Gastrocnemius medialis (tissue), 4 donors: ENCODE data around the gene STRBP. TPM values are rescaled to one million over a fixed set of nuclear protein-coding genes. Genes with fewer than 3 reads are reported as not detected.

Experiments
- ATAC-seq, 2 donors: fragments of 150-250 bp; one replicate each; pipeline ENCODE4 v1.9.1; 2016
- DNase-seq, 2 donors: peaks; one replicate each; pipeline ENCODE4 v3.0.0-alpha.2; 2019
- H3K27ac ChIP-seq, 4 donors: fragments of 200-600 bp; sonication (generic); 1 replicate in 1 of 4; 2 replicates in 3 of 4; pipeline ENCODE4 v1.5.1; 2016 to 2018; ENCODE audit warnings: mild to moderate bottlenecking in 2 of 4, moderate library complexity in 1 of 4
- H3K27me3 ChIP-seq, 3 donors: fragments of 200-600 bp; sonication (generic) in 2 of 3; 1 replicate in 1 of 3; 2 replicates in 2 of 3; pipeline versions ENCODE4 v1.5.1 to v1.6.0; 2016 to 2019; ENCODE audit warnings: mild to moderate bottlenecking in 1 of 3, moderate library complexity in 1 of 3
- H3K36me3 ChIP-seq, 2 donors: fragments of 200-600 bp; sonication (generic) in 1 of 2; one replicate each; pipeline ENCODE4 v1.5.1; 2017 to 2018
- H3K4me1 ChIP-seq, 2 donors: fragments of 200-600 bp; sonication (generic) in 1 of 2; one replicate each; pipeline ENCODE4 v1.5.1; 2016 to 2017; ENCODE audit warnings: mild to moderate bottlenecking in 2 of 2
- H3K4me3 ChIP-seq, 4 donors: fragments of 200-600 bp; sonication (generic) in 3 of 4; 1 replicate in 1 of 4; 2 replicates in 3 of 4; pipeline ENCODE4 v1.5.1; 2016 to 2019; ENCODE audit warnings: mild to moderate bottlenecking in 2 of 4
- H3K9me3 ChIP-seq, 3 donors: fragments of 200-600 bp; sonication (generic) in 2 of 3; 1 replicate in 1 of 3; 2 replicates in 2 of 3; pipeline ENCODE4 v1.5.1; 2016 to 2019
- POLR2A ChIP-seq, 2 donors: fragments of 450-650 bp; IDR thresholded peaks; one replicate each; pipeline ENCODE4 v1.6.1; 2017; ENCODE audit warnings: antibody characterized with exemption in 2 of 2, mild to moderate bottlenecking in 2 of 2, moderate library complexity in 2 of 2
- in situ Hi-C, 4 donors: fragments of 200-750 bp; cut with MboI; loops; one replicate each; pipeline versions ENCODE4 v1.15.0 to v1.8.0; 2017; ENCODE audit warnings: low sequenced_read_pairs in 4 of 4
- intact Hi-C: fragments of 100-400 bp; cut with DNase I; formaldehyde crosslinking; loops from one replicate; pipeline ENCODE4 v1.15.1; 2023; ENCODE audit warnings: low total_unique reads
- total RNA-seq, 4 donors: library from RNA; depleted of rRNA; stranded (reverse); fragments of >200 nt; gene quantifications; one replicate each; pipeline versions ENCODE4 v1.1.0 to v1.2.3, GENCODE V29; 2016
- TF ChIP-seq, protein P1 (sequence below), 5 experiments: fragments of 450-650 bp in 3 of 5; fragments of 200-600 bp in 2 of 5; sonication (generic) in 2 of 5; IDR thresholded peaks in 4 of 5; conservative IDR thresholded peaks in 1 of 5; 1 replicate in 4 of 5; 2 replicates in 1 of 5; pipeline ENCODE4 v1.5.1; 2016 to 2019; ENCODE audit warnings: antibody characterized with exemption in 5 of 5, mild to moderate bottlenecking in 3 of 5, moderate library complexity in 3 of 5

The STRBP gene
- total RNA-seq, 4 donors from 2014 or later, result 5.0 to 25.0 (median 13.2) TPM

DNA sequence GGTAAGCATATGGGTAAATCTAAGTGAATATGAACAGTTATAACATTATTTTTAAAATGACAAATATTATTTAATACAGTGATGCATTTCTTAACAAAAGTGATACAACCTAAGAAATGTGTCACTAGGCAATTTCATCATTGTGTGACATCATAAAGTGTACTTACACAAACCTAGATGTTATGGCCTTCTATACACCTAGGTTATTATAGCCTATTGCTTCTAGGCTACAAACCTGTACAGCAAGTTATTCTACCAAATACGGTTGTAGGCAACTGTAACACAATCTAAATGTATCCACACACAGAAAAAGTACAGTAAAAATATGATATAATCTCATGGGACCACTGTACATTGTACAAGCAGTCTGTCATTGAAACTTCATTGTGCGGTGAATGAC lies 48.3 kb downstream of the STRBP start:
- ATAC-seq, result no peak

DNA sequence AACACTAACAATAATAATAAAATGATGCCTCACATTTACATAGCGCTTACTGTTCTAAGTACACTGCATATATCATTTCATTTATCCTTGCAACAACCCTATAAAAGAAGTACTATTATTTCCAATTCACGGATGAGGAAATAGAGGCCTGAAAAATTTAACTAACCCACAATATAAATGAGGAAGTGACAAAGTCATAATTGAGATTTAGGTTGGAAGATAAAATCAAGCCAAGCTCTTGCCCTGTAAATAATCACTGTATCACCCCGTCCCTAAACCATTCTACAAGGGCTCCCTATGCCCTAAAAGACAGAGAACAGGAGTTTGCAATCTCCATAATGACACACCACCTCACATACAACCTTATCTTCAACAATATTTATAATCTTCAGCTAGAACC lies 49.6 kb downstream of the STRBP start:
- in situ Hi-C loops, result no loop called here
- DNase-seq (no peak), ATAC-seq (no peak)
- TF ChIP-seq, protein P1, sequence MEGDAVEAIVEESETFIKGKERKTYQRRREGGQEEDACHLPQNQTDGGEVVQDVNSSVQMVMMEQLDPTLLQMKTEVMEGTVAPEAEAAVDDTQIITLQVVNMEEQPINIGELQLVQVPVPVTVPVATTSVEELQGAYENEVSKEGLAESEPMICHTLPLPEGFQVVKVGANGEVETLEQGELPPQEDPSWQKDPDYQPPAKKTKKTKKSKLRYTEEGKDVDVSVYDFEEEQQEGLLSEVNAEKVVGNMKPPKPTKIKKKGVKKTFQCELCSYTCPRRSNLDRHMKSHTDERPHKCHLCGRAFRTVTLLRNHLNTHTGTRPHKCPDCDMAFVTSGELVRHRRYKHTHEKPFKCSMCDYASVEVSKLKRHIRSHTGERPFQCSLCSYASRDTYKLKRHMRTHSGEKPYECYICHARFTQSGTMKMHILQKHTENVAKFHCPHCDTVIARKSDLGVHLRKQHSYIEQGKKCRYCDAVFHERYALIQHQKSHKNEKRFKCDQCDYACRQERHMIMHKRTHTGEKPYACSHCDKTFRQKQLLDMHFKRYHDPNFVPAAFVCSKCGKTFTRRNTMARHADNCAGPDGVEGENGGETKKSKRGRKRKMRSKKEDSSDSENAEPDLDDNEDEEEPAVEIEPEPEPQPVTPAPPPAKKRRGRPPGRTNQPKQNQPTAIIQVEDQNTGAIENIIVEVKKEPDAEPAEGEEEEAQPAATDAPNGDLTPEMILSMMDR (IDR thresholded peaks at IDR 0.05 in 4 of 5, conservative IDR thresholded peaks at IDR 0.05 in 1 of 5), result no peak
- TF ChIP-seq POLR2A (IDR thresholded peaks at IDR 0.05), result no peak
- Histone ChIP-seq H3K4me1 (peaks cover 0 to 4% of the 10 kb centered on the region in 2 donors), H3K9me3 (no peaks in the 10 kb centered on the region), H3K27ac (no peak overlapping the region), H3K36me3 (no peaks in the 10 kb centered on the region), H3K27me3 (no peaks in the 10 kb centered on the region), H3K4me3 (no peak overlapping the region)
- intact Hi-C loops, result no loop called here

More for the DNA sequence above, 48.3 kb downstream of the STRBP start:
- DNase-seq, result no peak
- in situ Hi-C loops (no loop called here), intact Hi-C loops (no loop called here)
- TF ChIP-seq POLR2A (IDR thresholded peaks at IDR 0.05), result no peak
- TF ChIP-seq, protein P1 (IDR thresholded peaks at IDR 0.05 in 4 of 5, conservative IDR thresholded peaks at IDR 0.05 in 1 of 5), result no peak
- no peaks in the 10 kb centered on the region for H3K9me3 ChIP-seq
- H3K27me3 ChIP-seq, result no peaks in the 10 kb centered on the region
- no peak overlapping the region for H3K4me3 ChIP-seq
- H3K27ac ChIP-seq, result no peak overlapping the region
- H3K36me3 ChIP-seq, result no peaks in the 10 kb centered on the region
- H3K4me1 ChIP-seq, result peaks cover 0 to 4% of the 10 kb centered on the region in 2 donors

- intact Hi-C loops (no loop called here), in situ Hi-C loops (no loop called here)
- ATAC-seq, result no peak
These were observed 51.2 kb downstream of the STRBP start for GRCh38 chr9:123217128-123217654.

GRCh38 chr9:123216251-123216797 lies 52.1 kb downstream of the STRBP start:
- no peak overlapping the region for H3K27ac ChIP-seq
- ATAC-seq (no peak), DNase-seq (no peak)
- H3K4me3 ChIP-seq, result no peak overlapping the region
- H3K27me3 ChIP-seq, result no peaks in the 10 kb centered on the region
- no peaks in the 10 kb centered on the region for H3K36me3 ChIP-seq
- TF ChIP-seq POLR2A (IDR thresholded peaks at IDR 0.05), result no peak
- TF ChIP-seq, protein P1 (IDR thresholded peaks at IDR 0.05 in 4 of 5, conservative IDR thresholded peaks at IDR 0.05 in 1 of 5), result no peak
- intact Hi-C loops (no loop called here), in situ Hi-C loops (no loop called here)
- peaks cover 0 to 4% of the 10 kb centered on the region in 2 donors for H3K4me1 ChIP-seq
- no peaks in the 10 kb centered on the region for H3K9me3 ChIP-seq

More at GRCh38 chr9:123217128-123217654, 51.2 kb downstream of the STRBP start:
- Histone ChIP-seq H3K4me1 (peaks cover 0 to 4% of the 10 kb centered on the region in 2 donors), H3K9me3 (no peaks in the 10 kb centered on the region), H3K36me3 (no peaks in the 10 kb centered on the region), H3K4me3 (no peak overlapping the region), H3K27ac (no peak overlapping the region), H3K27me3 (no peaks in the 10 kb centered on the region)
- no peak for DNase-seq
- no peak for TF ChIP-seq POLR2A (IDR thresholded peaks at IDR 0.05)
- TF ChIP-seq, protein P1 (IDR thresholded peaks at IDR 0.05 in 4 of 5, conservative IDR thresholded peaks at IDR 0.05 in 1 of 5), result no peak
